Muscle layer of duodenum (tissue), 2 donors: ENCODE measurements around the gene HPSE2.

Experiments
- H3K27ac ChIP-seq: one replicate; pipeline ENCODE4 v1.7.0; 2013; ENCODE audit warnings: mild to moderate bottlenecking, low read length
- H3K27me3 ChIP-seq: one replicate; pipeline ENCODE4 v1.7.0; 2013; ENCODE audit warnings: low read depth, mild to moderate bottlenecking, control low read depth, low read length
- H3K36me3 ChIP-seq, 2 donors: one replicate each; pipeline ENCODE4 v1.7.0; 2013; ENCODE audit warnings: low read length in 2 of 2, control low read depth in 1 of 2, mild to moderate bottlenecking in 1 of 2; ENCODE audit not compliant: insufficient read depth in 2 of 2, control insufficient read depth in 1 of 2
- H3K4me1 ChIP-seq, 2 donors: one replicate each; pipeline ENCODE4 v1.7.0; 2013; ENCODE audit warnings: low read length in 2 of 2, mild to moderate bottlenecking in 2 of 2, control low read depth in 1 of 2, moderate library complexity in 1 of 2; ENCODE audit not compliant: insufficient read depth in 2 of 2, control insufficient read depth in 1 of 2
- H3K4me3 ChIP-seq, 2 donors: one replicate each; pipeline ENCODE4 v1.7.0; 2013; ENCODE audit warnings: low read length in 2 of 2, low read depth in 1 of 2, mild to moderate bottlenecking in 1 of 2
- H3K9me3 ChIP-seq, 2 donors: one replicate each; pipeline ENCODE4 v1.7.0; 2013; ENCODE audit warnings: low read length in 2 of 2, control low read depth in 1 of 2, mild to moderate bottlenecking in 1 of 2; ENCODE audit not compliant: control insufficient read depth in 1 of 2
- donor health status: healthy.

HPSE2 gene

DNA sequence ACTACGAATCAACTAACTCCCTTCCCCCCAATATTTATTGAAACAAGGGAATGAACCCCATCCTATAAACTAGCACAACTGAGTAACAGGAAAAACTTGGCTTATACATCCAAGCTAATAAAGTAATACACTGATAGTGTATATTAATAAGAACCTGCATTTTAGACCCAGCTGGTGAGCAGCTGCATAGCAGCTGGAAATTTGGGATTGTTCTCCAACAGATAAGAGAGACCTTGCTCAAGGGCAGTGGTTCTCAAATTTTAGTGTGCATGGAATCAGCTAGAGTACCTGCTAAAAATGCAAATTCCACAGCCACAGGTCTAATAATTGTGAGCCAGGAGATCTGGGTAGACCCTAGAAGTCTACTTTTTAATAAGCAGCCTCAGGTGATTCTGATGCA is 404.3 kb downstream of the HPSE2 start:
- Histone ChIP-seq H3K27ac (no peak overlapping the region), H3K4me1 (no peaks in the 10 kb centered on the region), H3K4me3 (no peak overlapping the region), H3K9me3 (no peaks in the 10 kb centered on the region), H3K36me3 (no peaks in the 10 kb centered on the region), H3K27me3 (no peaks in the 10 kb centered on the region)

DNA sequence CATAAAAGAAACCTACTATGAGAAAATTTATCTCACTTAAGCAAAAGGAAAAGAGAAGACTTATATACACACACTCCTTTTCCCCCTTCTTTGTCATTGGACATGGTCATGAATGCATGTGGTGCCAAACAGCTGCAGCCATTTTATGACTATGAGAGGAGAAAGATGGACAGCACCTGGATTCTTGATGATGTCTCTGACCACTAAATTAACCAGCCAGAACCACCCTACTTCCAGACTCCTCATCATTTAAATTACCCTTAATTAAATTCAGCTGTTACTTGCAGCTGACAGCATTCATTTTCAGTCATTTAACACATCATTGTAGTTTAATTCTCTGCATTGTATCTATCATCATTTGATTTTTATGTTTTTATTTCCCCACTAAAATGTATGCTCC is 409.9 kb downstream of the HPSE2 start:
- H3K36me3 ChIP-seq: no peaks in the 10 kb centered on the region
- H3K9me3 ChIP-seq: no peaks in the 10 kb centered on the region
- no peaks in the 10 kb centered on the region for H3K4me1 ChIP-seq
- H3K4me3 ChIP-seq: no peak overlapping the region
- no peaks in the 10 kb centered on the region for H3K27me3 ChIP-seq
- H3K27ac ChIP-seq: no peak overlapping the region

GRCh38 chr10:98817396-98817795 is 418.3 kb downstream of the HPSE2 start:
- Histone ChIP-seq H3K4me3 (no peak overlapping the region), H3K27me3 (no peaks in the 10 kb centered on the region), H3K4me1 (no peaks in the 10 kb centered on the region), H3K36me3 (no peaks in the 10 kb centered on the region), H3K9me3 (no peaks in the 10 kb centered on the region), H3K27ac (no peak overlapping the region)

- Histone ChIP-seq H3K4me1 (no peaks in the 10 kb centered on the region), H3K27ac (no peak overlapping the region), H3K27me3 (no peaks in the 10 kb centered on the region), H3K36me3 (no peaks in the 10 kb centered on the region), H3K9me3 (no peaks in the 10 kb centered on the region), H3K4me3 (no peak overlapping the region)
These were observed 420.4 kb downstream of the HPSE2 start for GRCh38 chr10:98815039-98815885.

DNA sequence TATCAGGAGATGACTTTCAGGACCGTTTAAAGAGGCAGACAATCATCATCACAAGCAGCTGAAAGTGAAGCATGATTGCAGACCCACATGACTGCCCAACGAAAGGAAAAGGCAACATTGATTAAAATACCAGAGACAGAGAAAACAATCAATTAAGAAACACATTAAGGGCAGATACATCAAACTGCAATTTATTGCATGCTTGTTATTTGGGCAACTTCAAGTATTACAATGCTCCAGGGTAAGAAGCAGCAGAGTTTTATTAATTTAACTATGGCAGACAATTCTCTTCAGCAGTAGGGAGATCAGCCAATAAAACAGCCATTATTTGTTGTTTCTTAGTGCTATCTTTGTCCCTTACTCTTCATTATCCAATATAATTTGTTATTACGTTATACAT is 421.2 kb downstream of the HPSE2 start:
- no peaks in the 10 kb centered on the region for H3K4me1 ChIP-seq
- no peaks in the 10 kb centered on the region for H3K36me3 ChIP-seq
- H3K27me3 ChIP-seq: no peaks in the 10 kb centered on the region
- H3K4me3 ChIP-seq: no peak overlapping the region
- H3K27ac ChIP-seq: no peak overlapping the region
- no peaks in the 10 kb centered on the region for H3K9me3 ChIP-seq

GRCh38 chr10:98808282-98808892 is 427.3 kb downstream of the HPSE2 start:
- no peaks in the 10 kb centered on the region for H3K36me3 ChIP-seq
- H3K9me3 ChIP-seq: no peaks in the 10 kb centered on the region
- no peak overlapping the region for H3K27ac ChIP-seq
- H3K27me3 ChIP-seq: no peaks in the 10 kb centered on the region
- H3K4me1 ChIP-seq: no peaks in the 10 kb centered on the region
- no peak overlapping the region for H3K4me3 ChIP-seq

DNA sequence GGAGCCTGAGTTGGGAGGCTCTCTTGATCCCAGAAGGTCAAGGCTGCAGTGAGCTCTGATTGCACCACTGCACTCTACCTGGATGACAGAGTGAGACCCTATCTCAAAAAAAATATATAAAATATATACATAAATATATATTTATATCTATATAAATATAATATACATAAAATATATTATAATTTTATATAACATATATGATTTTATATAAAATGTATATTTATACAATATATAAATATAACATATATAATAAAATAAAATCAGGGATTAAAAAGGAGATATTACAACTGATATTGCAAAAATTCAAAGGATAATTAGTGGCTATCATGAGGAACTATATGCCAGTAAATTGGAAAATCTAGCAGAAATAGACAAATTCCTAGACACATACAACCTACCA is 435.4 kb downstream of the HPSE2 start:
- H3K36me3 ChIP-seq: no peaks in the 10 kb centered on the region
- H3K27ac ChIP-seq: no peak overlapping the region
- H3K4me3 ChIP-seq: no peak overlapping the region
- no peaks in the 10 kb centered on the region for H3K27me3 ChIP-seq
- no peaks in the 10 kb centered on the region for H3K4me1 ChIP-seq
- H3K9me3 ChIP-seq: no peaks in the 10 kb centered on the region

DNA sequence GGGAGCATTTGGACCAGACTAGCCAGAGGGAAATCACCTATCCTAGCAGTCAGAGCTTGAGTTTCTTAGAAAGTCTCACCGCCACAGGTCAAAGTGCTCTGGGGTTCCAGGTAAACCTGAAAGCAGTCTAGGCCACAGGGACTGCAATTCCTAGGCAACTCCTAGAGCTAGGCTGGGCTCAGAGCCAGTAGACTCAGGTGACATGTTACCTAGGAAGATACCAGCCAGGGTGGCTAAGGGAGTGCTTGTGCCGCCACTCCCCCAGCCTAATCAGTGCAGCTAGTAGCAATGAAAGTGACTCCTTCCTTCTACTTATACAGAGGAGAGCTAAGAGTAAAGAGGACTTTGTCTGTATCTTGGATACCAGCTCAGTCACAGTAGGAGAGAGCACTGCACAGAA is 440.2 kb downstream of the HPSE2 start:
- no peaks in the 10 kb centered on the region for H3K4me1 ChIP-seq
- no peak overlapping the region for H3K4me3 ChIP-seq
- no peaks in the 10 kb centered on the region for H3K27me3 ChIP-seq
- no peaks in the 10 kb centered on the region for H3K9me3 ChIP-seq
- H3K27ac ChIP-seq: no peak overlapping the region
- H3K36me3 ChIP-seq: no peaks in the 10 kb centered on the region

GRCh38 chr10:98790817-98791216 is 444.8 kb downstream of the HPSE2 start:
- Histone ChIP-seq H3K4me3 (no peak overlapping the region), H3K9me3 (no peaks in the 10 kb centered on the region), H3K36me3 (no peaks in the 10 kb centered on the region), H3K27ac (no peak overlapping the region), H3K4me1 (no peaks in the 10 kb centered on the region), H3K27me3 (no peaks in the 10 kb centered on the region)

DNA sequence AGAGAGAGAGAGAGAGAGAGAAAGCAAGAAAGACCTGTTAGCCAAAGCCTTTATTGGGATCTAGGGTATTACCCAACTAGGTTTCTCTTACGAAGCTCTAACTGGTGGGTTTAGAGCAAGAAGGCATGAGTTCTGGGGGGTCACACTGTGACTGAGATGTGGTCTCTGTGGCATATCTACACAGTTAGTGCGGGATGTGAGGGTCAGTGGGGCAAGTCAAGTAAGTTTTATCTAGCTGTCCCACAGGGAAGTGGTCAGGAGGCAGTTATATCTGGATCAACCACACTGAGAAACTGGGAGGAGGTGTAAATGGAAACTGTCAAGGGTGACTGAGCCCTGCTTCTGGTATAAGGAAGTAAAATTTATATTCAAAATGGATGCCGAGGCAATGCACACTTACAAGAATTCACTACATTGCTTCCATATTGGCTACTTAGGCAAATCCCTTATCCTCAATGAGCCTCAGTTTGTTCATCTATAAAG is 457.3 kb downstream of the HPSE2 start:
- Histone ChIP-seq H3K9me3 (no peaks in the 10 kb centered on the region), H3K36me3 (no peaks in the 10 kb centered on the region), H3K27ac (no peak overlapping the region), H3K4me3 (no peak overlapping the region), H3K27me3 (no peaks in the 10 kb centered on the region), H3K4me1 (no peaks in the 10 kb centered on the region)

GRCh38 chr10:98758463-98758862 is 477.2 kb downstream of the HPSE2 start:
- H3K9me3 ChIP-seq: no peaks in the 10 kb centered on the region
- no peaks in the 10 kb centered on the region for H3K36me3 ChIP-seq
- no peaks in the 10 kb centered on the region for H3K27me3 ChIP-seq
- H3K4me1 ChIP-seq: no peaks in the 10 kb centered on the region
- no peak overlapping the region for H3K4me3 ChIP-seq
- H3K27ac ChIP-seq: no peak overlapping the region
